Mesenteric fat pad (tissue), 1 donor: ENCODE results near the gene USP43. TPM values are rescaled to one million over a fixed set of nuclear protein-coding genes. Genes with fewer than 3 reads are reported as not detected.

Experiments
- DNase-seq: peaks from one replicate; pipeline ENCODE4 v3.0.0-alpha.2; 2020; ENCODE audit warnings: low spot score
- total RNA-seq: library from RNA; stranded (reverse); fragmentation: NEBNext Ultra II Directional; extraction: Animal tissue kit (Norgen Biotek cat#: 25700); gene quantifications from one replicate; pipeline ENCODE4 v1.2.1, GENCODE V29; 2021
- donor health status: DM: yes; HTN: yes; CAD: no.

The USP43 gene
- total RNA-seq, 1 donor from 2014 or later, result not detected

DNA sequence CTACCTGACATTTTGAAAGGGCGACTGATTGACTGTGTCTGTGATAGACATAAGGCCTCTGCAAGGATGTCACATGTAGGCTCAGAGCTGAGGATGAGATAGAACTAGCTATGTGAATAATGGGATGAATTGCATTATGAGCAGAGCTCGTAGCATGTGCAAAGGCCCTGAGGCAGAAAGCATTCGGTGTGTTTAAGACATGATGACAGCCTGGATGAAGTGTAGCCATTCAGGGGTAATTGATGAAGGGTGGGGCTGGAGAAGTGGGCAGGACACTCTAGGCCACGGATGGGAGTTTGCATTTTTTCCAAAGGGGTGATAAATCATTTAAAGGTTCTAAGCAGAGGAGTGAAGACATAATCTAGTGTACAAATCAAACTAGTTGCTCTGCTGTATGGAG lies 62.6 kb downstream of the USP43 start:
- DNase-seq, result no peak

DNA sequence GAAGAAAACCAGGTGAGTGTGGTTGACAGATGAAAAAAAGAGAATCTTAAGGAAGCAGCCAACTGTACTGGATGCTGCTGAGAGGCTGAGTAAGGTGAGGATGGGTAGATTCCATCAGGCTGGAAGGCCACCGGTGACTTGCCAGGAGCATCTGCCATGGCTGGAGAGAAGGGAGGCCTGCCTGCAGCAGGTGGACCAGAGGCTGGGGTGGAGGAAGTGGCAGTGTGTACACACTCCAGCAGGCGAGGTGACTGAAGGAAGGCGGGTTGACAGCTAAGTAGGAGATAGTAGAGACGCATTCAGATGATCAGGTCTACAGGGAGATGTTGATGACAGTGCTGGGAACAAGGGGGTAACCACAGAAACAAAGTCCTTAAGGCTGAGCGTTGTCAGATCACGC lies 69.5 kb downstream of the USP43 start:
- DNase-seq, result no peak

- DNase-seq, result no peak
Observed at GRCh38 chr17:9715503-9716016, 70.2 kb downstream of the USP43 start.

- no peak for DNase-seq
Observed at GRCh38 chr17:9725575-9725974, 80.3 kb downstream of the USP43 start.

DNA sequence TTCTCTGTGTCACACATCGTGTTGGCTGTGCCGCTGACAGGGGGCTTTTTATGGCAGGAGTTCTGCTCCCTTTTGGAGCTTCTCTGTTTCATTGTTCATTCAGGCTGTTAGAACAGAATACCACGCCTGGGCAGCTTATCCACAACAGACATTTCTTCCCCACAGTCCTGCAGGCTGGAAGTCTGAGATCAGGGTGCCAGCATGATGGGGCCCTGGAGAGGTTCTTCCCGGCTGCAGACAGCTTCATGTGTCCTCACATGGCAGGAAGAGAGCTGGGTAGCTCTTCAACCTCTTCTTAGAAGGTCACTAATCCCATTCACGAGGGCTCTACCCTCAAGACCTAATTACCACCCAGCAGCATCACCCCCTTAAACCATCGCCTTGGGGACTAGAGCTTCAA lies 81.0 kb downstream of the USP43 start:
- no peak for DNase-seq

- no peak for DNase-seq
Observed at GRCh38 chr17:9728005-9728404, 82.7 kb downstream of the USP43 start.

DNA sequence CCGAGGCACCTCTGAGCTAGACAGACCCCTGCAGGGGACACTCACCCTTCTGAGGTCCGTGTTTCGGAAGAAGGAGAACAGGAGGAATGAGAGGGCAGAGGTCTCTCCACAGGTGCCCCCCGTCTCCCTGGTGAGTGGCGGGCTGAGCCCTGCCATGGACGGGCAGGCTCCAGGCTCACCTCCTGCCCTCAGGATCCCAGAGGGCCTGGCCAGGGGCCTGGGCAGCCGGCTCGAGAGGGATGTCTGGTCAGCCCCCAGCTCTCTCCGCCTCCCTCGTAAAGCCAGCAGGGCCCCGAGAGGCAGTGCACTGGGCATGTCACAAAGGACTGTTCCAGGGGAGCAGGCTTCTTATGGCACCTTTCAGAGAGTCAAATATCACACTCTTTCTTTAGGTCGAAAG lies 83.2 kb downstream of the USP43 start:
- no peak for DNase-seq

DNA sequence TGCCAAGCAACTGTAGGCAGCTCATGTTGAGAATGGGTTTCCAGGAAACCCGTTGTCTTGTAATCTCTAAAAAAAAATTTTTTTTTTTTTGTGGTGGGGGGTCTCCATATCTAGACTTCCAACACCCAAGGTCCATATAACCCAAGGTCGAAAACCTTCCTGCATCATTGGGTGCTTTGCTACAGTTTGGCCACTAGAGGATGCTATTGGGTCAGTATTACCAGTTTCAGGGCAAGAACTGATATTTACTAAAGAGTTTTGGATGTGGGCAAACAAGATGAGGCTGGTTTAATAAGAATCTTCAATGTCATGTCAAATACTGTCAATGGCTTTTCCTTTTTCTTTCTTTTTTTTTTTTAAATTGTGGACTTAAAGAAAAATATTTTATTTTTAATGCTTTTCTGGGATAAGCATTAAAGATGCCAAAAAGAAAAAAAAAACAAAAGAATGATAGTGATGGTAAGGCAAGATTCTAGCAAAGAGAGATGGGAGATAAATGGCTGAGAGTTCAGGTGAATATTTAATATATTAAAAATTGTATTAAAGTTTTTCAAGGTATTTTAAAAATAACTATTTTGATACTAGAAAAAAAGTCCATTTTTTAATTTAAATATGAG lies 83.8 kb downstream of the USP43 start:
- DNase-seq, result no peak

GRCh38 chr17:9729735-9730420 lies 84.6 kb downstream of the USP43 start:
- DNase-seq, result no peak

GRCh38 chr17:9750524-9750923 lies 105.2 kb downstream of the USP43 start:
- no peak for DNase-seq

DNA sequence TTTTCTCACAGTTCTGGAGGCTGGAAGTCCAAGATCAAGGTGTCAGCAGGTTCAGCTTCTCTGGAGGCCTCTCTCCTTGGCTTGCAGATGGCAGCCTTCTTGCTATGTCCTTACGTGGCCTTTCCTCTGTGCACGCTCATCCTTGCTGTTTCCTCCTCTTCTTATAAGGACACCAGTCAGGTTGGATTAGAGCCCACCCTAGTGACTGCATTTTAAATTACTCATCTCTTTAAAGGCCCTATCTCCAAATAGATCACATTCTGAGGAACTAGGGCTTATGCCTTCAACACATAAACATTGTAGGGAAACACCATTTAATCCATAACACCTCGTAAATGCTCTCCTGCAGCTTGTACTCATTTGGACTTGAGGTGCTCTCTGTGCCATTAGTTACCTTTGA lies 109.8 kb downstream of the USP43 start:
- DNase-seq, result no peak

GRCh38 chr17:9760266-9760665 lies 114.9 kb downstream of the USP43 start:
- DNase-seq, result no peak

- no peak for DNase-seq
Observed at GRCh38 chr17:9763643-9764042, 118.3 kb downstream of the USP43 start.

DNA sequence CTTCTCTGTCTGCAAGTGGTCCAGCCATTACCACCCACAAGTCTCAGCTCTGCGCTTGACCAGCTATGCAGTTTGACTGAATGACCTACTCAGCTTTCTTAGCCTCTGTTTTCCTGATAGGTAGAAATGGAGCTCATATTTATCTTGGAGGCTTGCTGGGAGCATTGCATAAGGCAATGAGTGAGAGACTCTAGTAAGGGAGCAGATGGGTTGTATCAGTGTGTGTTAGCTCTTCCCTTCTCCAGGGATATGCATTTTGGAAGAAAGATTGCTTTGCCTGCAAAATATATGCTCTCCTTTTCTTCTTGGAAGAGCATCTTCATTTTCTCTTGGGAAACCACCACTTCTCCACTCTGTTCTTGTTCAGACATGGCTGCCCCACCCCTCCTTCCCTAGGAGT lies 120.0 kb downstream of the USP43 start:
- DNase-seq, result no peak

DNA sequence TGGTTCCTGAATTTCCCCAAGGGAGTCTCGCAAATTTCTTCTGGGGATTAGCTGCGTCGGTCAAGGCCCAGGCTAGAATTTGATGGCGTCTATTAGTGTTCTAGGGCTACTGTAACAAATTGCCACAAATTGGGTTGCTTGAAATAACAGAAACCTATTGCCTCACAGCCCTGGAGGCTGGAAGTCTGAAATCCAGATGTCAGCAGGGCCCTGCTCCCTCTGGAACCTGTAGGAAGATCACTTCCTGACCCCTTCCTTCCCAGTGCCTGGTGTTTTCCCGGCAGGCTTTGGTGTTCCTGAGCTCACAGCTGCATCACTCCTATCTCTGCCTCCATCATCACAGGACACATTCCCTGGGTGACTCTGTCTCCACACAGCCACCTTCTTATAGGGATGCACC lies 121.7 kb downstream of the USP43 start:
- peak; percentile 45 for DNase-seq

DNA sequence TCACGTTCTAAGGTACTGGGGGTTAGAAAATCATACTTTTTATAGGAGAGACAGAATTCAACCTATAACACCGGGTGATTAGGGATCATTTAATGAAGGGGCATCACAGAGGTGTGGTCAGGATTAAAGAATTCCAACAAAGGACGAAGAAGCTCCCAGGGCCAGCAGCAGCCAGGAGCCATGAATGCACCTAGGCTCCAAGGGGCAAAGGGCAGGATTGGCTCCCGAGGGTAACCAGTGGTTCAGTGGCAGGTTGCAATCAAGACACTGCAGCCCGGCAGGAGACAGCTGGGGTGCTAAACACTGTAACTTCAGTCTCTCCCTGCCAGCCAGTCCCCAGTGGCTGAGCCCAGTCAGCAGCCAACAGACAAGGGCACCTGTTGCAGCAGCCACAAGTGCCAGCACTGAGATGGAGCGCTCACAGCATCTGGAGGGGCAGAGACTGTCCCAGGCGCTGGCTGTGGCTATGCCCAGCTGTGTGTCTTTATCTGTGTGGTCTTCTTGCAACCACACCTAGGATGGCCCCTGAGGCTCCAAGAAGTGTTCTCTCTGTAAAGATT lies 122.2 kb downstream of the USP43 start:
- peak; percentile 60 for DNase-seq

GRCh38 chr17:9768381-9768934 lies 123.1 kb downstream of the USP43 start:
- DNase-seq, result no peak

- no peak for DNase-seq
Observed at GRCh38 chr17:9769036-9769695, 123.8 kb downstream of the USP43 start.

DNA sequence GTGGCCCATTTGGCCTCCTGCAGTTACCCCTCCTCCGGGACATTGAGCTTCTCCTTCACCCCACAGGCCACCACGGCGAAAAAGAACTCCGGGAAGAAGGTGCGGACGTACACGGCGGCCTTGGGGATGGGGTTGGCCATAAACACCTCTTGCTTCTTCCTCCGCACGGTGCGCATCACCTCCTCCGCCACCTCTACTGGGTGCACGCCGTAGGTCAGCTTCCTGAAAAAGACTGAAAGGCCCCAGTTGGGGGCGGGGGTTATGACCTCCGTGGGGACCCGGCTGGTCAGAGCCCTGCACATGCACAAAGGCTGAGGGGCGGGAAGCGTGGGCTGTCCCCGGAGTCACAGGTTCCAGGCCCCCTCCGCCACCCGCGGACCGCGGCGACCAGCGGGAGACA lies 126.1 kb downstream of the USP43 start:
- no peak for DNase-seq

- peak; percentile 37 for DNase-seq
Observed at GRCh38 chr17:9772658-9773057, 127.3 kb downstream of the USP43 start.

GRCh38 chr17:9776911-9777310 lies 131.6 kb downstream of the USP43 start:
- DNase-seq, result no peak
